Activated T-cell treated with anti-CD3 and anti-CD28 coated beads, Interleukin-2, amount 50 U/mL, for 48 hours (primary cell): ENCODE measurements around the gene SRRM3.
"Not testable (repeated sequence)": the region's sequence is repeated elsewhere in the genome, so short reads cannot be mapped to it uniquely, and the experiment has no call there.

ENCODE experiments used
- DNase-seq, 2 experiments: peaks; one replicate each; pipeline ENCODE4 v3.0.0-alpha.2; 2020

The SRRM3 gene, protein sequence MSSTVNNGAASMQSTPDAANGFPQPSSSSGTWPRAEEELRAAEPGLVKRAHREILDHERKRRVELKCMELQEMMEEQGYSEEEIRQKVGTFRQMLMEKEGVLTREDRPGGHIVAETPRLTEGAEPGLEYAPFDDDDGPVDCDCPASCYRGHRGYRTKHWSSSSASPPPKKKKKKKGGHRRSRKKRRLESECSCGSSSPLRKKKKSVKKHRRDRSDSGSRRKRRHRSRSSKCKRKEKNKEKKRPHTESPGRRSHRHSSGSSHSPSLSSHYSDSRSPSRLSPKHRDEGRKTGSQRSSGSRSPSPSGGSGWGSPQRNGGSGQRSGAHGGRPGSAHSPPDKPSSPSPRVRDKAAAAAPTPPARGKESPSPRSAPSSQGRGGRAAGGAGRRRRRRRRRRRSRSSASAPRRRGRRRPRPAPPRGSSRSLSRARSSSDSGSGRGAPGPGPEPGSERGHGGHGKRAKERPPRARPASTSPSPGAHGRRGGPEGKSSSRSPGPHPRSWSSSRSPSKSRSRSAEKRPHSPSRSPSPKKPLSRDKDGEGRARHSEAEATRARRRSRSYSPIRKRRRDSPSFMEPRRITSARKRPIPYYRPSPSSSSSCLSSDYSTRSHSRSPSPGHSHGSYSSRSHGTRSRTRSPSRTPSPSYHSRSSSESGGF

DNA sequence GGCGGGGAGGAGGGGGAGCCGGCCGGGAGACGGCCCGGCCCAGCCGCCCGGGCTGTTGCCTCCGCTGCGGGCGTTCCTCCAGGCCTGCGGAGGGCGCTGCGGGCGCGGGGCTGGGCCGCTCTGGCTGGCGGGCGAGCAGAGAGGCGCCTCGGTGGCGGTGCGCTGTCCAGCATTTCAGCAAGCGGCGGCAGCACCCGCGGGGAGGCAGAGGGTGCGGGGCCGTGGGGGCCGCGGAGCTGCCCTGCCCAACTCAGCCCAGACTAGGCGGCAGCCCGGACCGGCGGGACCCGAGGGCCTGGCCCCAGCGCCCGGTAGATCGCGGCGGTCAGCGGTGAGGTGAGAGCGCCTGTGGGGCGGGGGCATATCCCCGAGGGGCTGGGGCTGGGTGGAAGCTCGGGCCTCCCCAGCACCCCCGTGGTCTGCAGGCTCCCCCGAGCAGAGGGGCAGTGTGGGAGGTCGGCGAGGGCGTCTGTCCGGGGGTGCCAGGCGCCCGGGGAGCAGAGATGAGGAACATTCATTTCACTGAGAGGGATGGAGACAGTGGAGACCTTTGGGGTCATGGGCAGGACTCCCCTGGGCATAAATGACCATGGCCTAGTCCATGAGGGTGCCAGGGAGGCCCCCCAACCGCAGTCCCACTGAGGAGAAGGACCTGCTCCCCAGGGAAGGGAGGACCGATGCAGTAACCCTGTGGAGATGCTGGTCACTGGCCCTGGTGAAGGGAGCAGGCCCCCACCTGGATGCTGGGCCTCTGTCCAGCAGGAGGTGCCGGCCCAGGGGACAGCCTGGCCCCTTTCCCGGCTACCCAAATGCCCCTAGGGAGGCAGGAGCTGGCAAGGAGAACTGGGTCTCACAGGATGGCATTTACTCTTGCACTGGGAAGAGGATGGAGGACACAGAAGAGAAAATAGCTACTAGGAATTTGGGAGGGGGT is at the start of gene SRRM3:
TSS of gene SRRM3 (plus strand) at position 165 of the 934 bp plus-strand sequence. CDS start 33,171 bp downstream, outside the sequence.
- peak; percentile 88 to 91 for DNase-seq

GRCh38 chr7:76151932-76152331 is 49.8 kb upstream of the SRRM3 start:
- no peak for DNase-seq

DNA sequence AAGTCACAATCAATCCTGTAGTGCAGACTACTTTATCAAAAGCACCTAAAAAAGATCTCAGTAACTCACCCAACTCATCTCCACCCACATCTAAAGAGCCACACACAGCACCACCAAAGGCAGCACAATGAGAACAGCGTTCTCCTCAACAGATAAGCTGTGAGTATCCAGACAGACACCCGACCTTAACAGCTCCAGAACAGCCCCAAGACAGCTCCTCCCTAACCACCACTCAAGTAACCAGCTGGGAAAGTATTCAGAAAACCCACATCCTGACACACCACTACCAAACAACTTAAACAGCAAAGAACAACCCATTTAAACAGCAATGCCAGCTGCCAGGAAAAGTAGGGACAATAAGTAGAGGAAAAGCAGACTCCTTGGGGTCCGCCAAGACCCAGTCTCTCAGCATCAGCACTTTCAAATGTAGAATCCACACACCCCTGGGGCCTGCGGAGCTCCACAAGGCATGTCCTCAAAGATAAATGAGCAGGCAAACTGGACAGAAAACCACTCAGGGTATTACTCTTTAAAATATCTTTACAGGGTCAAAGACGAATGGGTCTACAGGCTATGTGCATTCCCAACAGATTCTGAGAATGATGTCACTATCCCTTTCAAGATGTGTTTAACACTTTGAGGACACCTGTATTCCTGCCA is 48.0 kb upstream of the SRRM3 start:
- DNase-seq = not testable (repeated sequence)

DNA sequence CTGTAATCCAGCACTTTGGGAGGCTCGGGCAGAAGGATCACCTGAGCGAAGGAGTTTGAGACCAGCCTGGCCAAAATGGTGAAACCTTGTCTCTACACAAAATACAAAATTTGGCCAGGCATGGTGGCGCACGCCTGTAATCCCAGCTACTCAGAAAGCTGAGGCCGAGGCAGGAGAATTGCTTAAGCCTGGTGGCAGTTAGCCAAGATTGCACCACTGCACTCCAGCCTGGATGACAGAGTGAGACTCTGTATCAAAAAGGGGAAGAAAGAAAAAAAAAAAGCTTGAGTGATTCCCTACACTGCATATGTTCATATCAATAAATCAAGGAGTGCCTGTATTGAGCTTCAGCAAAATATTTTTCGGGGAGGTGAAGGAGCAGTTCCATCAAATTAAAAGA is 45.8 kb upstream of the SRRM3 start:
- DNase-seq = no peak

GRCh38 chr7:76156992-76157685 is 44.6 kb upstream of the SRRM3 start:
- DNase-seq = not testable (repeated sequence)

- DNase-seq = not testable (repeated sequence)
These were observed 43.3 kb upstream of the SRRM3 start for GRCh38 chr7:76158416-76158815.

DNA sequence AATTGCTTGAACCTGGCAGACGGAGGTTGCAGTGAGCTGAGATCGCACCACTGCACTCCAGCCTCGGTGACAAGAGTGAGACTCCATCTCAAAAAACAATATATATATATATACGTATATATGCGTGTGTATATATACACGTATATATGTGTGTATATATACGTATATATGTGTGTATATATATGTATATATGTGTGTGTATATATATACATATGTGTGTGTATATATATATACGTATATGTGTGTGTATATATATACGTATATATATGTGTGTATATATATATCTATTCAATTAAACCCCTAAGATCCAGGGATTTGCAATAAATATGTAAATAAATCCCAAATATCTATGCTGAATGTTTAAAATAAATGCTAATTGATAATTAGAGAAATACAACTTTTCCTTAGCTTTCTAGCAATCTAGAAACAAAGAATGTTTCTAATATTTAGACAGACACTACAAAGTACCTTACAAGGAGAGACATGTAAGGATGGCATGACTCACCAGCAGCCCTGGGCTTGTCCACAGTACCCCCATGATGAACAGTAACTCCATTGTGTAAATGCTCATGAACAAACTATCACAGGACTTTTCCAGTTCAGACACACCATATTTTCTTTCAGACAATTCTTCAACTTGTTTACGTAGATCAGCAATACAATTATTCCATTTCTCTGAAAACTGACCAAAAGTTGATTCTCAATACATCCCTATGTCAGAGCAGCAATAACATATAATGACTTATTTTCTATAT is 39.1 kb upstream of the SRRM3 start:
- not testable (repeated sequence) for DNase-seq

GRCh38 chr7:76163812-76164211 is 37.9 kb upstream of the SRRM3 start:
- peak; percentile 7 to 9 for DNase-seq

DNA sequence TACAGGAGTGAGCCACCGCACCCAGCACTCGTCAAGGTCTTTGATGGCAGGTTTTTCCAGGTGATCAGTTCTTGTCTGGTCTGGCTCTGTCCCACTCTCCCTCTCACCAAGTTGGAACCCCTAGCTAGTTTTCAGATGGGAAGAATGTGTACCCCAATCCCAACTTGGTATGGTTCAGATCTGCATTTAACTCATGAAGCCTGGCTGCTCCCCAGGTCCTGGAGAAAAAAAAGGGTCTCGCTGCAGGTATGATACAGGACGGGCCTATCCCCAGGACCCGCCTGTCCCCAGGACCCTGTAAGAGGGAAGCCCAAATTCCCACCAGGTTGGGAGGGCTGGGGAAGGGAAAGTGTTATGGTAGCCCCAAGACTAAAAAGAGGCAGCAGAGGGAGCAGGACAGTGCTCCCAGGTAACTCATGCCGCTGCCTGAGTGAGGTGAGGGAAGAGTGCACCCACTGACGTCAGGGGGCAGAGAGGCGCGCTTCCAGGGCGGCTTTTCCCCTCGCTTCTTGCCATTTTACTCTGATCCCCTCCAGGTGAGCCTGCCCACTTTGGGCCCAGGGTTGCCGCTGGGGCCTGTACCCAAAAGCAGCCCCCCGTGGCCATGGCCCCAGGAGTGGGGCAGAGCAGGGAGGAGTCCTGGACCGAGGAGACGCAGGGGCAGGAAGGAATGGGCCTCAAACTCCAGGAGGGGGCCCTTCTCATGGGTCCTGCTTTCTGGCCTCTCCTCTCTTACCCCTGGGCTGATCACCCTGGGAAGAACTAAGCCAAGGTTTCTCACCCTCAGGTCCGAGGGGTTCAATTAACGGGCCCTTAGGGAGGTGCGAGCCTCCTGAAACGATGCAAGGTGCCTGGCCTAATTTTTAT is 36.4 kb upstream of the SRRM3 start:
- peak in 1 of 2 experiments; percentile 15 for DNase-seq

DNA sequence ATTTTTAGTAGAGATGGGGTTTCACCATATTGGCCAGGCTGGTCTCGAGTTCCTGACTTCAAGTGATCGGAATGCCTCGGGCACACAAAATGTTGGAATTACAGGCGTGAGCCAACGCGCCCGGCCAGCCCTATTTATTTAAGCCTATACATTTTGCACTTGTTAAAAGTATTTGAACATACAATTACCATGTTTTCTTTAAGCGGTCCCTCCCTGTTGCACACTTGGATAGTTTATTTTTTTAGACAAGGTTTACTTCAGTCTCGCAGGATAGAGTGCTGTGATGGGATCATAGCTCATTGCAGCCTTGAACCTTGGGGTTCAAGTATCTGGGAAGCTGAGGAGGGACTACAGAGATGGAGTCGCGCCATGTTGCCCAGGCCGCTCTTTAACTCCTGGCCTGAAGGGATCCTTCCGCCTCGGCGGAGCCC is 35.7 kb upstream of the SRRM3 start:
- no peak for DNase-seq

DNA sequence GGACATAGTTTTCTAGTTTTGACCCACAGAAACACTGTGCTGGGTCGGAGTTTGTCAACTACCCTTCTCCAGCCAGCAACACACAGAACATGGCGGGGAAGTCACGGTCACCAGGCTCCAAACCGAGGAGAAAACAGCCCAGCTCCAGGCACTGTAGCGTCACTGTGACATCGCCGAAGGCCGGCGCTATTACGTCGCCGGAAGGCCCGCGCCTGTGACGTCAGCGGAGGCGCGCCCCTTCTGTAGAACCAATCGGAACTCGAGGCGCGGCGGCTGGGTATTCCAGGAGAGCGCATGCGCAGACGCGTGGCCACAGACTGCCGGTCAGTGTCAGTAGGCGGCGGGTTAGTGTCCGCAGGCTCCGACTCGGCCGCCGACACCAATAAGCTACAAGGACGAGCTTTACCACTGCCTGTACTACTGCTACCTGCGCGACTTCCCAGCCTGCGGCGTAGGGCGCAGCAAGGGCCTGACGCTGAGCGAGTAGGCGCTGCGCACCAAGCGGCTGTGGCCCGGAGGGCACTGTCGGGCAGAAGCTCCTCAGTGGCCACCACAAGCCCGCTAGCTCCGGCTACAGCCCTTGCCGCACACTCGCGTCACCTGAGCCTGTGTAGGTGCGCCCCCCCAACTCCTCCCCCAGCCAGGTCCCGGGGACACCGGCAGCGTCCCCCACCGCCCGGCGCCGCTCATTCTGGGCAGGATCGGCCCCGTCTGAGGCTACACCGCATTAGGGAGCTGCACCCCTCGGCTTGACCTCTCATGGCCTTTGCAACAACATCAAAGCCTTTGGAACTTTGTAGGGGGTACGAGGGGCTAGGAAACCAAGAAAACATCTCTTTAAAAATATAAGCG is 35.1 kb upstream of the SRRM3 start:
- DNase-seq = peak; percentile 95

DNA sequence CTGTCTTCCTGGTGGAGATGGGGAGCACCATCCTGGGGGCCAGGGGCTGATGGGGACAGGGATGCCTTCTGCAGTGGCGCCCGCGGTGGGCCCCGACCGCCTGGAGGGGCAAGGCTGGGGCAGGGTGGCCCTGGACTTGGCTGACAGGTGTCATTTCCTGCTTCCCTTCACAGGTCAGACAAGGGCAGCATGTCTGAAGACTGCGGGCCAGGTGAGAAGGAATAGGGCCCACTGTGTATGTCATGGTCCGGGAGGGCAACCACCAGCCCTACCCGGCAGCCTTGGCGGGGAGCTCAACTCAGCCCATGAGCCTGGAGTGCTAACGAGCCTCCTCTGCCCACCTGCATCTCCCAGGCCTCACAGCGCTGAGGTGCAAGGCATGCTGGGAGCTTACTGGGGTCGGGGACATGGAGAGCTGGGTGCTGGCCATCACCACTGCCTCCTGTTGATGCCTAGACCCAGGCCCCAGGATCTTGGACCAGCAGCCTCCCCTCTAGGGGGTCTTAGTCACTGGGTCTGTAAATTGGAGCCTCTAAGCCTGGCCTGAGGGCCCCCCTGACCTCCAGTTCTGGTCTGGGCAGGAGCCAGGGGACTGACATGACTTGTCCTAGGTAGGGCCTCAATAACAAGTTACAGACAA is 28.0 kb upstream of the SRRM3 start:
- no peak for DNase-seq

- not testable (repeated sequence) for DNase-seq
These were observed 24.7 kb upstream of the SRRM3 start for GRCh38 chr7:76176951-76177350.

- no peak for DNase-seq
These were observed 22.0 kb upstream of the SRRM3 start for GRCh38 chr7:76179686-76180085.

DNA sequence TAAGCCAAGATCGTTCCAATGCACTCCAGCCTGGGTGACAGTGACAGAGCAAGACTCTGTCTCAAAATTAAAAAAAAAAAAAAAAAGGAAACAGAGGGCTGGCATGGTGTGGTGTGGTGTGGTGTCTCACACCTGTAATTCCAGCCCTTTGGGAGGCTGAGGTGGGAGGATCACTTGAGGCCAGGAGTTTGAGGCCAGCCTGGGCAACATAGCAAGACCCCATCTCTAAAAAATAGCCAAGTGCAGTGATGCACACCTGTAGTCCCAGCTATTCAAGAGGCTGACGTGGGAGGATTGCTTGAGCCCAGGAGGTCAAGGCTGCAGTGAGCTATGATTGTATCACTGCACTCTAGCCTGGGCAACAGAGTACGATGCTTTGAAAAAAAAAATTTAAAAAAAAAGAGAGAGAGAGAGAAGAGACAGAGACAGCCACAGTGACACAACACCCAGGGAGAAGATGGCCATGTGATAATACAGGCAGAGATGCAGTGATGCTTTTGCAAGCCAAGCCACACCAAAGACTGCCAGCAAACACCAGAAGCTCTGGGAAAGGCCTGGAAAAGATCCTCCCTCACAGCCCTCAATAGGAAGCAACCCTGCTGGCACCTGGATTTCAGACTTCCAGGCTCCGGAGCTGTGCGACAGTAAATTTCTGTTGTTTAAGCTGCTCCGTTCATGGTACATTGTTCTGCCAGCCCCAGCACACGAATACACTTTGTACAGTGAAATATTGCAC is 19.3 kb upstream of the SRRM3 start:
- no peak for DNase-seq

- DNase-seq = no peak
These were observed 16.4 kb upstream of the SRRM3 start for GRCh38 chr7:76185187-76185896.

- DNase-seq = no peak
These were observed 14.4 kb upstream of the SRRM3 start for GRCh38 chr7:76187272-76187671.
